ENCODE data around the gene GALR3.

DNA sequence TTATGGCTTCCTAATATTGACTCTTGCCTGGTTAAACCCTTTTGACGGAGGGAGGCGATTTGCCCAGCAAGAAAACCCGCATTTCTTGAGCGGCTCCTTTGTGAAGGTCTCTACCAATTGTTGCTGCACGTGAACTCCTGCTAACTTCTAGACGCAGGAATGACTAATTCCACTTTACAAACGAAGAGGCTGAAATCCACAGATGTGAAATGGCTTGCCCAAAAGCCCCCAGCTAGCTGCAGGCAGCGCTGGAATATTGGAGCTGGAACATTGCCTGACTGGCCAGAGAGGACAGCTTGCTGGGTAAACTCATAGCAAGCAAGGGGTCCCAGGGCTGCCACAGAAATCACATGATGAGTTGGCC lies 14.9 kb upstream of the GALR3 start:
- TF ChIP-seq CEBPB (IDR thresholded peaks at IDR 0.05) (no peak), YY1 (IDR thresholded peaks at IDR 0.05; ENCODE audit: low read depth) (no peak), RAD21 (IDR thresholded peaks at IDR 0.05; ENCODE audit: low read depth) (no peak), TEAD4 (IDR thresholded peaks at IDR 0.05) (no peak)
- TF ChIP-seq, protein P1, sequence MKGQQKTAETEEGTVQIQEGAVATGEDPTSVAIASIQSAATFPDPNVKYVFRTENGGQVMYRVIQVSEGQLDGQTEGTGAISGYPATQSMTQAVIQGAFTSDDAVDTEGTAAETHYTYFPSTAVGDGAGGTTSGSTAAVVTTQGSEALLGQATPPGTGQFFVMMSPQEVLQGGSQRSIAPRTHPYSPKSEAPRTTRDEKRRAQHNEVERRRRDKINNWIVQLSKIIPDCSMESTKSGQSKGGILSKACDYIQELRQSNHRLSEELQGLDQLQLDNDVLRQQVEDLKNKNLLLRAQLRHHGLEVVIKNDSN (IDR thresholded peaks at IDR 0.05): no peak
- TF ChIP-seq, protein P2, sequence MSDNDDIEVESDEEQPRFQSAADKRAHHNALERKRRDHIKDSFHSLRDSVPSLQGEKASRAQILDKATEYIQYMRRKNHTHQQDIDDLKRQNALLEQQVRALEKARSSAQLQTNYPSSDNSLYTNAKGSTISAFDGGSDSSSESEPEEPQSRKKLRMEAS (IDR thresholded peaks at IDR 0.05): no peak
